ENCODE data around the gene IGSF22. TPM values are rescaled to one million over a fixed set of nuclear protein-coding genes. Genes with fewer than 3 reads are reported as not detected.

The IGSF22 gene
- total and polyA plus RNA-seq, 2 experiments from 2014 or later, result 0.03 to 0.82 TPM

DNA sequence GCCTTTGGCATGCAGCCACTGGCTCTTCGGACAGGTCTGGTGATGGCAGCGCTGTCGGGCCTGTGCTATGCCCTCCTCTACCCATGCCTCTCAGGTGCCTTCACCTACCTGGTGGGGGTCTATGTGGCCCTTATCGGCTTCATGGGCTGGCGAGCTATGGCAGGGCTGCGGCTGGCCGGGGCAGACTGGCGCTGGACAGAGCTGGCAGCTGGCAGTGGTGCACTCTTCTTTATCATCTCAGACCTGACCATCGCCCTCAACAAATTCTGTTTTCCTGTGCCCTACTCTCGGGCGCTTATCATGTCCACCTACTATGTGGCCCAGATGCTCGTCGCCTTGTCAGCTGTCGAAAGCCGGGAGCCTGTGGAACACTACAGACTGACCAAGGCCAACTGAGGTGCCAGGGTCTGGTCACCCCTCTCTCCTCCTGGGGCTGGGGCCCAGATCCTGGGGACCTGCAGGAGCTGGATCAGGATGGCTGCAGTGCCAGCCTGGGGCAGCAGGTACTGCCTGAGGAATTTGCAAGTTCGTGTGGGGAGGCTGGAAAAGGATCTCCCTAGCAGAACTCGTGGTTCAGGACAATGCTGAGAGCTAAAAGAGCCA lies 24.3 kb downstream of the IGSF22 start:
- Histone ChIP-seq H3K4me3 (no peak overlapping the region), H3K9me3 (ENCODE audit: low read depth) (no peaks in the 10 kb centered on the region), H3K4me1 (ENCODE audit: low read depth) (no peaks in the 10 kb centered on the region), H3K36me3 (no peaks in the 10 kb centered on the region), H3K27me3 (peaks cover 24% of the 10 kb centered on the region), H3K27ac (no peak overlapping the region)
- TF ChIP-seq, protein P1, sequence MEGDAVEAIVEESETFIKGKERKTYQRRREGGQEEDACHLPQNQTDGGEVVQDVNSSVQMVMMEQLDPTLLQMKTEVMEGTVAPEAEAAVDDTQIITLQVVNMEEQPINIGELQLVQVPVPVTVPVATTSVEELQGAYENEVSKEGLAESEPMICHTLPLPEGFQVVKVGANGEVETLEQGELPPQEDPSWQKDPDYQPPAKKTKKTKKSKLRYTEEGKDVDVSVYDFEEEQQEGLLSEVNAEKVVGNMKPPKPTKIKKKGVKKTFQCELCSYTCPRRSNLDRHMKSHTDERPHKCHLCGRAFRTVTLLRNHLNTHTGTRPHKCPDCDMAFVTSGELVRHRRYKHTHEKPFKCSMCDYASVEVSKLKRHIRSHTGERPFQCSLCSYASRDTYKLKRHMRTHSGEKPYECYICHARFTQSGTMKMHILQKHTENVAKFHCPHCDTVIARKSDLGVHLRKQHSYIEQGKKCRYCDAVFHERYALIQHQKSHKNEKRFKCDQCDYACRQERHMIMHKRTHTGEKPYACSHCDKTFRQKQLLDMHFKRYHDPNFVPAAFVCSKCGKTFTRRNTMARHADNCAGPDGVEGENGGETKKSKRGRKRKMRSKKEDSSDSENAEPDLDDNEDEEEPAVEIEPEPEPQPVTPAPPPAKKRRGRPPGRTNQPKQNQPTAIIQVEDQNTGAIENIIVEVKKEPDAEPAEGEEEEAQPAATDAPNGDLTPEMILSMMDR (IDR thresholded peaks at IDR 0.05; ENCODE audit: low read depth, low read length), result no peak
- DNase-seq (ENCODE audit: low read depth in 1 of 2, low spot score in 1 of 2), result no peak

DNA sequence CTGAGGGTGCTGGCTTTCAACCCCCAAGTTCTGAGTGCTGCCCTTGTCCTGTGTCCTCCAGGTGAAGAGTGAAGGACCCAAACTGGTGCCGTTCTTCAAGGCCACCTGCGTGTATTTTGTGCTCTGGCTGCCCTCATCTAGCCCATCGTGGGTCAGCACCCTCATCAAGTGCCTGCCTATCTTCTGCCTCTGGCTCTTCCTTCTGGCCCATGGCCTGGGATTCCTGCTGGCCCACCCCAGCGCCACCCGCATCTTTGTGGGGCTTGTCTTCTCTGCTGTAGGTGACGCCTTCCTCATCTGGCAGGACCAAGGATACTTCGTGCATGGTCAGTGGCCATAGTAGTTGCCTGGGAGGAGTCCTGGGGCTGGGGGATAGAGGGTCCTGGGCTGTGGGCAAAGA lies 25.1 kb downstream of the IGSF22 start:
- Histone ChIP-seq H3K4me1 (ENCODE audit: low read depth) (no peaks in the 10 kb centered on the region), H3K4me3 (no peak overlapping the region), H3K36me3 (no peaks in the 10 kb centered on the region), H3K27me3 (peaks cover 17% of the 10 kb centered on the region), H3K9me3 (ENCODE audit: low read depth) (no peaks in the 10 kb centered on the region), H3K27ac (no peak overlapping the region)
- TF ChIP-seq, protein P1 (IDR thresholded peaks at IDR 0.05; ENCODE audit: low read depth, low read length), result no peak
- no peak for DNase-seq (ENCODE audit: low read depth in 1 of 2, low spot score in 1 of 2)

DNA sequence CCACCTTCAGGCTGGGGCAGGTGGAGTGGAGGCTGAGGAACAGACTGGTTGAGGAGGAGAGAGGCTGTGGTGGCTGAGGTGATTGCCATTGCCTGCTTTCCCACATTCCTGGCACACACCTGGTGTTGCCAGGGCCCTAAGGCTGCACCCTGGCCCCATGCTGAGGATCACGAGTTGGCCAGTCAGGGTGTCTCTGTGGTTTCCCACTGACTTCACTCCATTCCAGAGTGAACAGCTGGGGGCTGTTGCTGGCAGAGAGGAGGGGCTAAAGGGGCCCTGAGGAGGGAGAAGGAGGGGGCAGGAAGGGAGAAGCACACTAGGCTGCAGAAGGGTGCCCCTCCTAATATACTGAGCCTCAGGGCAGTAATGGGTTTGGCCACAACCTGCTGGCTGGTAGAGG lies 25.6 kb downstream of the IGSF22 start:
- Histone ChIP-seq H3K4me1 (ENCODE audit: low read depth) (no peaks in the 10 kb centered on the region), H3K9me3 (ENCODE audit: low read depth) (no peaks in the 10 kb centered on the region), H3K27ac (no peak overlapping the region), H3K27me3 (peaks cover 17% of the 10 kb centered on the region), H3K4me3 (no peak overlapping the region), H3K36me3 (no peaks in the 10 kb centered on the region)
- TF ChIP-seq, protein P1 (IDR thresholded peaks at IDR 0.05; ENCODE audit: low read depth, low read length), result no peak
- peak in 1 of 2 donors; percentile 43 for DNase-seq (ENCODE audit: low read depth in 1 of 2, low spot score in 1 of 2)

DNA sequence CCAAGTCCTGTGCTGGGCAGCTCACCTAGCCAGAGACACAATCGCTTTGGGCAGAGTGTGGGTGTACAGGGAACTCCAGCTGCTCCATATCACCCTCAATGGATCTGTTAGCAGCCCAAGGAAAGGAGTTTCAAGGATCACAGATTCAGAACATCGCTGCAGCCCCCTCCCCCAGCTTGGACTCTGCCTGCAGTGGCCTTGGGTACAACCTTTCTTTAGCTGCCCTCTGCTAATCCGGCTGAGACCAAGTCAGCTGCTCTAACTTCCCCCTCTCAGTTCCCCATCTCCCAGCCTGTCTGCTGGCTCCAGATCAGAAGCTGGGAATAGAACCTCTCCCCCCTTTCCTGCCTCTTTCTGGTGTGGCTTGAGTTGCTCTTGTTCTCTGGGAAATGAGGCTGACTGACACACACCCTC lies 26.1 kb downstream of the IGSF22 start:
- Histone ChIP-seq H3K27ac (no peak overlapping the region), H3K9me3 (ENCODE audit: low read depth) (no peaks in the 10 kb centered on the region), H3K27me3 (peaks cover 18% of the 10 kb centered on the region), H3K4me3 (no peak overlapping the region), H3K36me3 (no peaks in the 10 kb centered on the region), H3K4me1 (ENCODE audit: low read depth) (no peaks in the 10 kb centered on the region)
- TF ChIP-seq, protein P1 (IDR thresholded peaks at IDR 0.05; ENCODE audit: low read depth, low read length), result no peak
- peak in 1 of 2 donors; percentile 30 for DNase-seq (ENCODE audit: low read depth in 1 of 2, low spot score in 1 of 2)

DNA sequence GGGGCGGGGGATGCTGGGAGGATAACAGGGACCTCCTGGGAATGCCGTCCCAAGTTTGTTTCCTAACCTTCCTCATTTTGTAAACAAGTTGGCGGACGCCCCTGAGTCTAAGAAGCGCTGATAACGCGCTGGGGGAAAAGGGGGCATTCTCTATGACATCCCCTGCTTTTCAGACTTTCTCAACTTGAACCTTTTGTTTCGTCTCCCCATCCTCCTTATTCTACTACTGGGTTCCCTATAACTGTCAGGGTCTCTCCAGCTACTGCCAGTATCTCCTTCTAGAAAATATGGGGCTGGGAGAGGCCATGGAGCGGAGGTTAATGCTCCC lies 26.8 kb downstream of the IGSF22 start:
- peak in 1 of 2 donors; percentile 46 for DNase-seq (ENCODE audit: low read depth in 1 of 2, low spot score in 1 of 2)
- Histone ChIP-seq H3K36me3 (no peaks in the 10 kb centered on the region), H3K27ac (peak overlapping the region; percentile 38), H3K4me1 (ENCODE audit: low read depth) (no peaks in the 10 kb centered on the region), H3K4me3 (peak overlapping the region; percentile 65), H3K9me3 (ENCODE audit: low read depth) (no peaks in the 10 kb centered on the region), H3K27me3 (peaks cover 19% of the 10 kb centered on the region)
- TF ChIP-seq, protein P1 (IDR thresholded peaks at IDR 0.05; ENCODE audit: low read depth, low read length), result no peak

Measured in cardiac muscle cell (in vitro differentiated cells and primary cell).